H1 (cell line): Measurements from ENCODE around the gene SPACDR. TPM values are rescaled to one million over a fixed set of nuclear protein-coding genes. Genes with fewer than 3 reads are reported as not detected.

Experiments used
- CTCF ChIA-PET: fragments of 300-600 bp; sonication (Branson Sonifier 250); formaldehyde crosslinking; loops from one replicate; lab custom pipeline; 2021; ENCODE audit not compliant: partially characterized antibody; lab: Charles Lee
- POLR2A ChIA-PET: fragments of 300-600 bp; sonication (Branson Sonifier 250); formaldehyde crosslinking; loops from one replicate; lab custom pipeline; 2021; ENCODE audit warnings: inconsistent platforms; ENCODE audit not compliant: partially characterized antibody; lab: Charles Lee
- DNase-seq, 2 experiments: peaks; one replicate each; pipeline versions ENCODE4 v3.0.0 to v3.0.0-alpha.2; 2010 to 2022; ENCODE audit warnings: low spot score in 2 of 2, low read depth in 1 of 2, mixed read lengths in 1 of 2
- FAIRE-seq: peaks from 2 replicates; lab custom pipeline; 2011; peaks lifted over from hg19 to GRCh38; lab: Jason Lieb, UNC
- H2AFZ ChIP-seq: 2 replicates; pipeline ENCODE4 v1.8.1; 2012; ENCODE audit warnings: low read length, inconsistent platforms
- H2AK5ac ChIP-seq: 2 replicates; pipeline ENCODE4 v1.6.1; 2013; ENCODE audit warnings: low read depth, low read length
- H2BK120ac ChIP-seq: replicated peaks from 2 replicates; pipeline ENCODE3; 2013; ENCODE audit warnings: low read depth, low read length, inconsistent platforms
- H2BK12ac ChIP-seq: 2 replicates; pipeline ENCODE4 v1.6.1; 2013; ENCODE audit warnings: low read depth, low read length
- H2BK15ac ChIP-seq: 2 replicates; pipeline ENCODE4 v1.6.1; 2013; ENCODE audit warnings: low read length
- H2BK20ac ChIP-seq: 2 replicates; pipeline ENCODE4 v1.6.1; 2013; ENCODE audit warnings: low read length
- H2BK5ac ChIP-seq: 2 replicates; pipeline ENCODE4 v1.6.1; 2013; ENCODE audit warnings: low read depth, low read length
- H3K14ac ChIP-seq: 2 replicates; pipeline ENCODE4 v1.6.1; 2013; ENCODE audit warnings: inconsistent platforms; ENCODE audit not compliant: insufficient read length
- H3K18ac ChIP-seq: 2 replicates; pipeline ENCODE4 v1.6.1; 2013; ENCODE audit warnings: low read length; ENCODE audit errors: extremely low read depth
- H3K23ac ChIP-seq: 2 replicates; pipeline ENCODE4 v1.6.1; 2013; ENCODE audit warnings: inconsistent platforms; ENCODE audit not compliant: insufficient read length
- H3K23me2 ChIP-seq: 2 replicates; pipeline ENCODE4 v1.6.1; 2013; ENCODE audit warnings: low read depth, low read length
- H3K27ac ChIP-seq: 2 replicates; pipeline ENCODE4 v1.6.1; 2011; ENCODE audit warnings: low read depth, low read length, inconsistent platforms
- H3K27me3 ChIP-seq, 4 experiments: replicated peaks in 1 of 4; 1 replicate in 1 of 4; 2 replicates in 3 of 4; pipeline versions ENCODE4 v1.6.1 to v1.8.1; 2011 to 2013; ENCODE audit warnings: low read length in 3 of 4, mild to moderate bottlenecking in 3 of 4, inconsistent platforms in 2 of 4, mixed read lengths in 2 of 4, moderate library complexity in 1 of 4; ENCODE audit not compliant: control insufficient read depth in 3 of 4, insufficient read depth in 3 of 4; ENCODE audit errors: extremely low read depth in 1 of 4
- H3K36me3 ChIP-seq, 4 experiments: 2 replicates each; pipeline versions ENCODE4 v1.6.1 to v1.8.1; 2011 to 2013; ENCODE audit warnings: mild to moderate bottlenecking in 4 of 4, low read length in 3 of 4, moderate library complexity in 2 of 4, control low read depth in 1 of 4, inconsistent platforms in 1 of 4; ENCODE audit not compliant: insufficient read depth in 4 of 4, control insufficient read depth in 2 of 4
- H3K4ac ChIP-seq: replicated peaks from 2 replicates; pipeline ENCODE3; 2013; ENCODE audit warnings: low read length, low read depth, mixed read lengths, inconsistent platforms; ENCODE audit not compliant: insufficient read length
- H3K4me1 ChIP-seq, 4 experiments: replicated peaks in 1 of 4; 1 replicate in 1 of 4; 2 replicates in 3 of 4; pipeline versions ENCODE4 v1.6.1 to v1.8.1; 2011 to 2013; ENCODE audit warnings: low read length in 3 of 4, inconsistent platforms in 2 of 4, mixed read lengths in 1 of 4; ENCODE audit not compliant: insufficient read depth in 4 of 4, control insufficient read depth in 3 of 4
- H3K4me2 ChIP-seq, 2 experiments: 2 replicates each; pipeline versions ENCODE4 v1.6.1 to v1.8.1; 2011 to 2013; ENCODE audit warnings: low read depth in 2 of 2, low read length in 2 of 2, control low read depth in 1 of 2, inconsistent platforms in 1 of 2, mild to moderate bottlenecking in 1 of 2; ENCODE audit not compliant: insufficient read depth in 1 of 2
- H3K4me3 ChIP-seq, 4 experiments: fragments of 200-600, 300-600 bp in 1 of 4; sonication (generic), shearing (Covaris generic), sonication (Bioruptor Twin) in 1 of 4; 2 replicates each; pipeline versions ENCODE4 v1.5.1 to v1.8.1; 2011 to 2016; ENCODE audit warnings: low read length in 4 of 4, low read depth in 3 of 4, control low read depth in 2 of 4, inconsistent platforms in 2 of 4, mild to moderate bottlenecking in 2 of 4, mixed read lengths in 1 of 4, moderate library complexity in 1 of 4; ENCODE audit not compliant: insufficient read depth in 2 of 4; ENCODE audit errors: extremely low read depth in 1 of 4
- H3K56ac ChIP-seq: replicated peaks from 2 replicates; pipeline ENCODE3; 2013; ENCODE audit warnings: low read depth, mild to moderate bottlenecking, mixed read lengths, low read length, inconsistent platforms; ENCODE audit not compliant: insufficient read length
- H3K79me1 ChIP-seq: 2 replicates; pipeline ENCODE4 v1.6.1; 2013; ENCODE audit warnings: low read depth, low read length, control low read depth
- H3K79me2 ChIP-seq, 2 experiments: 2 replicates each; pipeline versions ENCODE4 v1.6.1 to v1.8.1; 2012 to 2013; ENCODE audit warnings: low read length in 2 of 2, mild to moderate bottlenecking in 2 of 2, inconsistent platforms in 1 of 2; ENCODE audit not compliant: insufficient read depth in 2 of 2, control insufficient read depth in 1 of 2
- H3K9ac ChIP-seq, 4 experiments: replicated peaks in 1 of 4; 1 replicate in 1 of 4; 2 replicates in 3 of 4; pipeline versions ENCODE4 v1.6.1 to v1.8.1; 2011 to 2013; ENCODE audit warnings: low read depth in 3 of 4, low read length in 3 of 4, control low read depth in 2 of 4, mild to moderate bottlenecking in 2 of 4, moderate library complexity in 2 of 4, inconsistent platforms in 1 of 4; ENCODE audit errors: extremely low read depth in 1 of 4
- H3K9me3 ChIP-seq, 2 experiments: 2 replicates each; pipeline versions ENCODE4 v1.6.1 to v1.8.1; 2012 to 2013; ENCODE audit warnings: mild to moderate bottlenecking in 2 of 2, moderate library complexity in 2 of 2, control low read depth in 1 of 2, inconsistent platforms in 1 of 2, low read depth in 1 of 2, low read length in 1 of 2, mixed read lengths in 1 of 2; ENCODE audit not compliant: insufficient read depth in 2 of 2
- H4K20me1 ChIP-seq, 2 experiments: replicated peaks in 1 of 2; 2 replicates each; pipeline versions ENCODE3 to v1.8.1; 2011 to 2013; ENCODE audit warnings: inconsistent platforms in 2 of 2, low read length in 2 of 2, mild to moderate bottlenecking in 1 of 2; ENCODE audit not compliant: insufficient read depth in 2 of 2, control insufficient read depth in 1 of 2
- H4K5ac ChIP-seq: 2 replicates; pipeline ENCODE4 v1.6.1; 2013; ENCODE audit warnings: low read length, low read depth, mixed read lengths, inconsistent platforms; ENCODE audit not compliant: insufficient read length
- H4K8ac ChIP-seq: 2 replicates; pipeline ENCODE4 v1.8.0; 2013; ENCODE audit warnings: mild to moderate bottlenecking, moderate library complexity, low read length, inconsistent platforms; ENCODE audit not compliant: insufficient read depth; ENCODE audit errors: extremely low read depth
- H4K91ac ChIP-seq: replicated peaks from 2 replicates; pipeline ENCODE3; 2013; ENCODE audit warnings: low read length, mixed read lengths, inconsistent platforms; ENCODE audit not compliant: insufficient read length
- CTCF ChIP-seq, 3 experiments: IDR thresholded peaks; 1 replicate in 2 of 3; 2 replicates in 1 of 3; pipeline versions ENCODE4 v1.5.1 to v1.6.1; 2011; ENCODE audit warnings: low read length in 3 of 3, mild to moderate bottlenecking in 3 of 3, inconsistent platforms in 2 of 3, low read depth in 1 of 3, moderate library complexity in 1 of 3; ENCODE audit not compliant: insufficient read depth in 1 of 3; ENCODE audit errors: control extremely low read depth in 1 of 3
- EP300 ChIP-seq, 2 experiments: IDR thresholded peaks; 1 replicate in 1 of 2; 2 replicates in 1 of 2; pipeline ENCODE4 v1.6.1; 2011 to 2012; ENCODE audit warnings: low read depth in 2 of 2, low read length in 2 of 2, mild to moderate bottlenecking in 2 of 2, borderline replicate concordance in 1 of 2, inconsistent platforms in 1 of 2, moderate library complexity in 1 of 2
- GABPA ChIP-seq: IDR thresholded peaks from 2 replicates; pipeline ENCODE4 v1.6.1; 2011; ENCODE audit warnings: mild to moderate bottlenecking, low read length, moderate library complexity, borderline replicate concordance; ENCODE audit not compliant: insufficient read depth
- KDM5A ChIP-seq: fragments of 200-600 bp; IDR thresholded peaks from 2 replicates; pipeline ENCODE4 v1.7.1; 2012; ENCODE audit warnings: mild to moderate bottlenecking, low read length, inconsistent platforms, mixed read lengths
- MAX ChIP-seq: IDR thresholded peaks from 2 replicates; pipeline ENCODE4 v1.6.1; 2012; ENCODE audit warnings: inconsistent platforms
- NRF1 ChIP-seq: IDR thresholded peaks from 2 replicates; pipeline ENCODE4 v1.6.1; 2011; ENCODE audit warnings: mild to moderate bottlenecking, low read depth, low read length, improper control_type of control experiment
- POLR2A ChIP-seq, 2 experiments: IDR thresholded peaks; 1 replicate in 1 of 2; 2 replicates in 1 of 2; pipeline ENCODE4 v1.6.1; 2011; ENCODE audit warnings: low read depth in 2 of 2, low read length in 2 of 2, mild to moderate bottlenecking in 2 of 2; ENCODE audit errors: control extremely low read depth in 1 of 2
- TAF1 ChIP-seq: IDR thresholded peaks from 2 replicates; pipeline ENCODE4 v1.6.1; 2011; ENCODE audit warnings: mild to moderate bottlenecking, low read depth, low read length
- WGBS, 2 experiments: shearing (Covaris generic) in 1 of 2; methylation state at CpG; one replicate each; pipeline versions ENCODE4 v1.1.6 to v1.1.7; 2013 to 2015; ENCODE audit warnings: low lambda C conversion rate in 2 of 2, mixed read lengths in 2 of 2, inconsistent platforms in 1 of 2, low coverage in 1 of 2, missing lambda C conversion rate in 1 of 2; ENCODE audit not compliant: insufficient replicate concordance in 2 of 2, insufficient coverage in 1 of 2, insufficient read length in 1 of 2; ENCODE audit errors: extremely low coverage in 1 of 2, missing lambda C conversion rate in 1 of 2; 5-methylcytosine and 5-hydroxymethylcytosine counted together
- polyA plus RNA-seq, 7 experiments: library from polyadenylated mRNA; depleted of rRNA in 3 of 7; stranded (reverse) in 5 of 7; unstranded in 2 of 7; fragments of >200 nt in 5 of 7; fragments of 200-250 nt in 2 of 7; gene quantifications; 1 replicate in 5 of 7; 2 replicates in 1 of 7; 4 replicates in 1 of 7; pipeline versions ENCODE4 v1.2.1 to v1.2.3, GENCODE V29; 2011 to 2013; ENCODE audit warnings: missing spikeins in 2 of 7, mixed read lengths in 2 of 7
- total RNA-seq: library from RNA; stranded (reverse); fragmentation: NEBNext Ultra II Directional; extraction: Animal tissue kit (Norgen Biotek cat#: 25700); gene quantifications from 2 replicates; pipeline ENCODE4 v1.2.1, GENCODE V29; 2021

SPACDR gene
- total and polyA plus RNA-seq, 2 of the 8 experiments (the other 6 are each of a cell fraction or from before 2014, with no cell fraction given) = 0.26 TPM; not detected in 1

GRCh38 chr7:100428967-100429636 lies 35.0 kb downstream of the SPACDR start:
- peak; percentile 28 for FAIRE-seq
- POLR2A ChIA-PET = interaction anchor here (0.5 to 4.2 kb wide), 71 partner anchors 9 to 847 kb away, joined by 3 to 81 read pairs (median 5); partner anchors contain the start of genes ACTL6B, AP4M1, GAL3ST4 and GJC3
- H2AFZ ChIP-seq = no peak overlapping the region
- TF ChIP-seq KDM5A (no peak), POLR2A (IDR thresholded peaks at IDR 0.05; ENCODE audit: control extremely low read depth in 1 of 2, low read depth in 2 of 2, low read length in 2 of 2) (peak in 1 of 2 experiments; percentile 19; a peak in 1 of 3 replicates), TAF1 (peak; percentile 87), MAX (peak; percentile 98), GABPA (no peak), CTCF (IDR thresholded peaks at IDR 0.05; ENCODE audit: control extremely low read depth in 1 of 3, insufficient read depth in 1 of 3, low read depth in 1 of 3, low read length in 3 of 3) (peak in 1 of 3 experiments; percentile 1; a peak in 1 of 4 replicates), EP300 (IDR thresholded peaks at IDR 0.05; ENCODE audit: borderline replicate concordance in 1 of 2, low read depth in 2 of 2, low read length in 2 of 2) (peak in 1 of 2 experiments; percentile 40; a peak in 1 of 3 replicates), NRF1 (peak; percentile 70)

More at GRCh38 chr7:100428967-100429636, 35.0 kb downstream of the SPACDR start:
- Histone ChIP-seq H3K4me2 (peak overlapping the region; percentile 84 to 88), H4K8ac (peak overlapping the region; percentile 98), H3K79me1 (peaks cover 2% of the 10 kb centered on the region), H3K4ac (peak overlapping the region; percentile 97), H3K14ac (no peak overlapping the region), H2BK5ac (peak overlapping the region; percentile 99), H3K27ac (peak overlapping the region; percentile 96), H2BK120ac (no peak overlapping the region), H2BK12ac (peak overlapping the region; percentile 85; the same call in 1 of the 2 replicates), H4K91ac (peak overlapping the region; percentile 98), H3K9ac (peak overlapping the region; percentile 78 to 97 (median 90)), H3K9me3 (peaks cover 0 to 6% of the 10 kb centered on the region in 2 experiments; a peak in 1 of 4 replicates), H4K20me1 (peaks cover 5 to 8% of the 10 kb centered on the region in 2 experiments), H3K27me3 (peaks cover 0 to 6% (median 6%) of the 10 kb centered on the region in 4 experiments; a peak in 4 of 7 replicates), H2BK20ac (no peak overlapping the region), H3K79me2 (peaks cover 0 to 37% of the 10 kb centered on the region in 2 experiments; a peak in 3 of 4 replicates), H3K4me1 (peaks cover 0 to 16% (median 8%) of the 10 kb centered on the region in 4 experiments; a peak in 6 of 7 replicates), H2BK15ac (peak overlapping the region; percentile 88; the same call in 1 of the 2 replicates), H3K36me3 (peaks cover 2 to 34% (median 14%) of the 10 kb centered on the region in 4 experiments; a peak in 6 of 8 replicates), H3K23me2 (peaks cover 8% of the 10 kb centered on the region; the same call in 1 of the 2 replicates), H4K5ac (peak overlapping the region; percentile 97), H3K18ac (peak overlapping the region; percentile 98), H3K23ac (no peak overlapping the region), H3K56ac (peak overlapping the region; percentile 99), H3K4me3 (peak overlapping the region; percentile 73 to 85 (median 80)), H2AK5ac (peak overlapping the region; percentile 83; the same call in 1 of the 2 replicates)
- CTCF ChIA-PET = interaction anchor here (0.6 to 1.7 kb wide), 7 partner anchors 9 to 296 kb away, joined by 3 to 4 read pairs (median 3); no protein-coding TSS in a partner anchor
- WGBS, 2 experiments = 2% methylated on average over 20 of the region's 40 CpGs; no CpG with 5 or more reads in 1 of the 2 experiments
- peak; percentile 100 for DNase-seq
